GM12892 (cell line): ENCODE data around the gene LAGE3.

Source experiments
- POLR2A ChIP-seq: IDR thresholded peaks from 2 replicates; pipeline ENCODE4 v1.6.1; 2011; ENCODE audit warnings: low read depth, low read length, control low read depth
- POLR2AphosphoS5 ChIP-seq: IDR thresholded peaks from 2 replicates; pipeline ENCODE4 v1.6.1; 2011; ENCODE audit warnings: low read depth, low read length, control low read depth

DNA sequence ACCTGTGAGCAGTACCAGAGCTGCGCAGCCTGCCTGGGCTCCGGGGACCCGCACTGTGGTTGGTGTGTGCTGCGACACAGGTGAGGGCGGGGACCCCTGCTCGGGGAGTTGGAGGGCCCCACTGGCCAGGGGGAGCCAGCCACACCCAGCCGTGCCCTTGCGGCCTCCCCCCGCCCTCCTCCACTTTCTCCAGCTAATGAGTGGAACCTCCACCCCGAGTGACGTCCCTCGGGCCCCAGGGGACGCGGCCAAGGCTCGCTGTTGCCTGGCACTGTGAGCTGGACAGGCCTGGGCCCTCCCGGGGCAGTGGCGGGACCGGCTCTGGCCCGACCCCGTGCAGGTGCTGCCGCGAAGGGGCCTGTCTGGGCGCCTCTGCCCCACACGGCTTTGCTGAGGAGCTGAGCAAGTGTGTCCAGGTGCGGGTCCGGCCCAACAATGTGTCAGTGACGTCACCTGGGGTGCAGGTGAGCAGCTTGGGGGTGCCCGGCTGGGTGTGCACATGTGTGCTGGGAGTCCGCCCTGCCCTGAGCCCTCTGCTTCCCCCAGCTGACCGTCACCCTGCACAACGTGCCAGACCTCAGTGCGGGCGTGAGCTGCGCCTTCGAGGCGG lies 15.4 kb downstream of the LAGE3 start:
- no peak for TF ChIP-seq POLR2A
- TF ChIP-seq POLR2AphosphoS5 = no peak
